GM06990 (cell line): ENCODE measurements around the gene UBE2G1.

Experiments used
- DNase-seq: peaks from one replicate; pipeline ENCODE4 v3.0.0-alpha.2; 2011; ENCODE audit not compliant: insufficient read length; ENCODE audit errors: extremely low read depth
- H3K27me3 ChIP-seq: replicated peaks from 2 replicates; pipeline ENCODE4 v1.6.0; 2011; ENCODE audit warnings: low read length; ENCODE audit not compliant: control insufficient read depth, insufficient read depth
- H3K36me3 ChIP-seq: 2 replicates; pipeline ENCODE4 v1.5.1; 2011; ENCODE audit warnings: low read length; ENCODE audit not compliant: control insufficient read depth, insufficient read depth
- H3K4me3 ChIP-seq: replicated peaks from 2 replicates; pipeline ENCODE4 v1.5.1; 2011; ENCODE audit warnings: low read depth, mild to moderate bottlenecking, control low read depth, low read length
- CTCF ChIP-seq: IDR thresholded peaks from 2 replicates; pipeline ENCODE4 v1.5.1; 2011; ENCODE audit warnings: low read length, control low read depth, mild to moderate bottlenecking, inconsistent platforms; ENCODE audit not compliant: insufficient read depth, poor library complexity, severe bottlenecking

UBE2G1 gene

GRCh38 chr17:4329838-4330237, 36.6 kb downstream of the UBE2G1 start:
- H3K27me3 ChIP-seq: no peaks in the 10 kb centered on the region
- TF ChIP-seq CTCF: no peak
- no peaks in the 10 kb centered on the region for H3K36me3 ChIP-seq
- no peak for DNase-seq
- H3K4me3 ChIP-seq: no peak overlapping the region

GRCh38 chr17:4327606-4328005, 38.9 kb downstream of the UBE2G1 start:
- Histone ChIP-seq H3K27me3 (no peaks in the 10 kb centered on the region), H3K4me3 (no peak overlapping the region)

GRCh38 chr17:4326608-4327007, 39.9 kb downstream of the UBE2G1 start:
- no peak for DNase-seq
- TF ChIP-seq CTCF: no peak
- no peak overlapping the region for H3K4me3 ChIP-seq
- no peaks in the 10 kb centered on the region; the same call in none of the 2 replicates for H3K36me3 ChIP-seq
- H3K27me3 ChIP-seq: no peaks in the 10 kb centered on the region

More at GRCh38 chr17:4327606-4328005, 38.9 kb downstream of the UBE2G1 start:
- no peak for DNase-seq
- TF ChIP-seq CTCF: no peak
- no peaks in the 10 kb centered on the region; the same call in none of the 2 replicates for H3K36me3 ChIP-seq

DNA sequence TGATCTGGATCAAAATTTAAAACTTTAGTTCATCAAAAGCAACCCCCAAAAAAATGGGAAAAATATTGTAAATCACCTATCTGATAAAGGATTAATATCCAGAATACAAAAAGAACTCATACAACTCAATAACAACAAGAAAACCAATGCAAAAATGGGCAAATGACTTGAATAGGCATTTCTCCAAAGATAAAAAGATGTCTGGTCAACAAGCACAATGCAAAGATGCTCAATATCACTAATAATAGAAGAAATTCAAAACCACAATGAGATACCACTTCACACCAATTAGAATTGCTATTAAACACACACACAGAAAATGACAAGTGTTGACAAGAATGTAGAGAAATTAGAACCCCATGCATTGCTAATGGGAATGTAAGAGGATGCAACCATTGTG, 40.4 kb downstream of the UBE2G1 start:
- DNase-seq: no peak
- Histone ChIP-seq H3K4me3 (no peak overlapping the region), H3K36me3 (no peaks in the 10 kb centered on the region; the same call in none of the 2 replicates), H3K27me3 (no peaks in the 10 kb centered on the region)
- no peak for TF ChIP-seq CTCF

- Histone ChIP-seq H3K4me3 (no peak overlapping the region), H3K36me3 (no peaks in the 10 kb centered on the region; the same call in none of the 2 replicates), H3K27me3 (no peaks in the 10 kb centered on the region)
- no peak for TF ChIP-seq CTCF
- no peak for DNase-seq
Observed at GRCh38 chr17:4324463-4324862, 42.0 kb downstream of the UBE2G1 start.

GRCh38 chr17:4319221-4319620, 47.3 kb downstream of the UBE2G1 start:
- H3K27me3 ChIP-seq: no peaks in the 10 kb centered on the region
- no peak for DNase-seq
- TF ChIP-seq CTCF: no peak
- no peaks in the 10 kb centered on the region; the same call in none of the 2 replicates for H3K36me3 ChIP-seq
- no peak overlapping the region for H3K4me3 ChIP-seq
